Measurements from ENCODE around the gene SSH3.

DNA sequence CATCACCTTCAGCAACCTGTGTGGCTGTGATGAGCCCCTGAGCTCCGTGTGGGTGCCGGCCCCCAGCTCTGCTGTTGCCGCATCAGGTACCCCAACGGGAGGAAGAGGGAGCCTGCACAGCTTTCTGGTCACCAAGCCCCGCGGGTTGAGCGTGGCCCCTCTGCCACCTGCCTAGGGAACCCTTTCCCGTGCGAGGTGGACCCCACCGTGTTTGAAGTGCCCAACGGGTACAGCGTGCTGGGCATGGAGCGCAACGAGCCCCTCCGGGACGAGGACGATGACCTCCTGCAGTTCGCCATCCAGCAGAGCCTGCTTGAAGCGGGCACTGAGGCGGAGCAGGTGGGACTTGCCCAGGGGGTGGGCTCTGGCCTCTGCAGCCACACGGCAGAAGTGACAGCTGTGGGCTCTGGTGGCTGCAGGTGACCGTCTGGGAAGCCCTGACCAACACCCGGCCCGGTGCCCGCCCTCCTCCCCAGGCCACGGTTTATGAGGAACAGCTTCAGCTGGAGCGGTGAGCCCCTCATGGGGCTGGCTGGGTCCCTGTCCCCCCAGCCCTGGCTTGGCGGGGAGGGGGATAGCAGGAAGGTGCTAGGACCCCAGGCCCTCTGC, 1.9 kb upstream of the SSH3 start:
- TF ChIP-seq, protein P1, sequence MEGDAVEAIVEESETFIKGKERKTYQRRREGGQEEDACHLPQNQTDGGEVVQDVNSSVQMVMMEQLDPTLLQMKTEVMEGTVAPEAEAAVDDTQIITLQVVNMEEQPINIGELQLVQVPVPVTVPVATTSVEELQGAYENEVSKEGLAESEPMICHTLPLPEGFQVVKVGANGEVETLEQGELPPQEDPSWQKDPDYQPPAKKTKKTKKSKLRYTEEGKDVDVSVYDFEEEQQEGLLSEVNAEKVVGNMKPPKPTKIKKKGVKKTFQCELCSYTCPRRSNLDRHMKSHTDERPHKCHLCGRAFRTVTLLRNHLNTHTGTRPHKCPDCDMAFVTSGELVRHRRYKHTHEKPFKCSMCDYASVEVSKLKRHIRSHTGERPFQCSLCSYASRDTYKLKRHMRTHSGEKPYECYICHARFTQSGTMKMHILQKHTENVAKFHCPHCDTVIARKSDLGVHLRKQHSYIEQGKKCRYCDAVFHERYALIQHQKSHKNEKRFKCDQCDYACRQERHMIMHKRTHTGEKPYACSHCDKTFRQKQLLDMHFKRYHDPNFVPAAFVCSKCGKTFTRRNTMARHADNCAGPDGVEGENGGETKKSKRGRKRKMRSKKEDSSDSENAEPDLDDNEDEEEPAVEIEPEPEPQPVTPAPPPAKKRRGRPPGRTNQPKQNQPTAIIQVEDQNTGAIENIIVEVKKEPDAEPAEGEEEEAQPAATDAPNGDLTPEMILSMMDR (IDR thresholded peaks at IDR 0.05; ENCODE audit: low read depth, low read length, poor library complexity, severe bottlenecking), result no peak
- TF ChIP-seq EZH2phosphoT487 (IDR thresholded peaks at IDR 0.05; ENCODE audit: borderline replicate concordance, low read length), result no peak

Measured in DOHH2 (cell line).